ENCODE results near the gene CDK4.

GRCh38 chr12:57771236-57771872 lies 19.2 kb upstream of the CDK4 start:
- TF ChIP-seq, protein P1, sequence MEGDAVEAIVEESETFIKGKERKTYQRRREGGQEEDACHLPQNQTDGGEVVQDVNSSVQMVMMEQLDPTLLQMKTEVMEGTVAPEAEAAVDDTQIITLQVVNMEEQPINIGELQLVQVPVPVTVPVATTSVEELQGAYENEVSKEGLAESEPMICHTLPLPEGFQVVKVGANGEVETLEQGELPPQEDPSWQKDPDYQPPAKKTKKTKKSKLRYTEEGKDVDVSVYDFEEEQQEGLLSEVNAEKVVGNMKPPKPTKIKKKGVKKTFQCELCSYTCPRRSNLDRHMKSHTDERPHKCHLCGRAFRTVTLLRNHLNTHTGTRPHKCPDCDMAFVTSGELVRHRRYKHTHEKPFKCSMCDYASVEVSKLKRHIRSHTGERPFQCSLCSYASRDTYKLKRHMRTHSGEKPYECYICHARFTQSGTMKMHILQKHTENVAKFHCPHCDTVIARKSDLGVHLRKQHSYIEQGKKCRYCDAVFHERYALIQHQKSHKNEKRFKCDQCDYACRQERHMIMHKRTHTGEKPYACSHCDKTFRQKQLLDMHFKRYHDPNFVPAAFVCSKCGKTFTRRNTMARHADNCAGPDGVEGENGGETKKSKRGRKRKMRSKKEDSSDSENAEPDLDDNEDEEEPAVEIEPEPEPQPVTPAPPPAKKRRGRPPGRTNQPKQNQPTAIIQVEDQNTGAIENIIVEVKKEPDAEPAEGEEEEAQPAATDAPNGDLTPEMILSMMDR (conservative IDR thresholded peaks at IDR 0.05; ENCODE audit: low read depth, low read length): no peak
- TF ChIP-seq POLR2A (IDR thresholded peaks at IDR 0.05; ENCODE audit: low read depth, low read length) (no peak), MAFK (IDR thresholded peaks at IDR 0.05; ENCODE audit: low read depth, low read length) (no peak), RFX5 (IDR thresholded peaks at IDR 0.05; ENCODE audit: low read depth, low read length) (no peak), RAD21 (IDR thresholded peaks at IDR 0.05; ENCODE audit: low read length) (no peak), CHD1 (IDR thresholded peaks at IDR 0.05; ENCODE audit: low read depth, low read length) (no peak), MXI1 (IDR thresholded peaks at IDR 0.05; ENCODE audit: borderline replicate concordance, low read depth, low read length) (no peak), MAZ (IDR thresholded peaks at IDR 0.05; ENCODE audit: borderline replicate concordance, low read depth, low read length) (no peak), NFE2L2 (IDR thresholded peaks at IDR 0.05; ENCODE audit: low read depth, low read length) (no peak), FOS (IDR thresholded peaks at IDR 0.05; ENCODE audit: low read depth, low read length) (no peak), RCOR1 (IDR thresholded peaks at IDR 0.05; ENCODE audit: insufficient replicate concordance, low read length) (no peak)
- TF ChIP-seq, protein P2, sequence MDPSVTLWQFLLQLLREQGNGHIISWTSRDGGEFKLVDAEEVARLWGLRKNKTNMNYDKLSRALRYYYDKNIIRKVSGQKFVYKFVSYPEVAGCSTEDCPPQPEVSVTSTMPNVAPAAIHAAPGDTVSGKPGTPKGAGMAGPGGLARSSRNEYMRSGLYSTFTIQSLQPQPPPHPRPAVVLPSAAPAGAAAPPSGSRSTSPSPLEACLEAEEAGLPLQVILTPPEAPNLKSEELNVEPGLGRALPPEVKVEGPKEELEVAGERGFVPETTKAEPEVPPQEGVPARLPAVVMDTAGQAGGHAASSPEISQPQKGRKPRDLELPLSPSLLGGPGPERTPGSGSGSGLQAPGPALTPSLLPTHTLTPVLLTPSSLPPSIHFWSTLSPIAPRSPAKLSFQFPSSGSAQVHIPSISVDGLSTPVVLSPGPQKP (IDR thresholded peaks at IDR 0.05; ENCODE audit: borderline replicate concordance, low read depth, low read length): no peak
- TF ChIP-seq, protein P3, sequence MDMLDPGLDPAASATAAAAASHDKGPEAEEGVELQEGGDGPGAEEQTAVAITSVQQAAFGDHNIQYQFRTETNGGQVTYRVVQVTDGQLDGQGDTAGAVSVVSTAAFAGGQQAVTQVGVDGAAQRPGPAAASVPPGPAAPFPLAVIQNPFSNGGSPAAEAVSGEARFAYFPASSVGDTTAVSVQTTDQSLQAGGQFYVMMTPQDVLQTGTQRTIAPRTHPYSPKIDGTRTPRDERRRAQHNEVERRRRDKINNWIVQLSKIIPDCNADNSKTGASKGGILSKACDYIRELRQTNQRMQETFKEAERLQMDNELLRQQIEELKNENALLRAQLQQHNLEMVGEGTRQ (IDR thresholded peaks at IDR 0.05; ENCODE audit: low read depth, low read length): no peak

All from IMR-90 (cell line).